Peyer's patch (tissue), 4 donors: ENCODE data around the gene DENND2A. TPM values are rescaled to one million over a fixed set of nuclear protein-coding genes. Genes with fewer than 3 reads are reported as not detected.

Experiments
- DNase-seq, 3 donors: peaks; one replicate each; pipeline ENCODE4 v3.0.0-alpha.2; 2017 to 2019
- H3K27ac ChIP-seq, 4 donors: fragments of 200-600 bp; sonication (generic); one replicate each; pipeline ENCODE4 v1.5.1; 2016 to 2019
- H3K27me3 ChIP-seq, 2 donors: fragments of 200-600 bp; sonication (generic); one replicate each; pipeline ENCODE4 v1.5.1; 2019
- H3K36me3 ChIP-seq, 3 donors: fragments of 200-600 bp; sonication (generic); one replicate each; pipeline ENCODE4 v1.5.1; 2016 to 2019
- H3K4me1 ChIP-seq, 4 donors: fragments of 200-600 bp; sonication (generic); one replicate each; pipeline ENCODE4 v1.5.1; 2016 to 2019
- H3K4me3 ChIP-seq, 4 donors: fragments of 200-600 bp; sonication (generic); 1 replicate in 3 of 4; 2 replicates in 1 of 4; pipeline ENCODE4 v1.5.1; 2016 to 2019; ENCODE audit warnings: mild to moderate bottlenecking in 1 of 4
- H3K9me3 ChIP-seq, 4 donors: fragments of 200-600 bp; sonication (generic); one replicate each; pipeline ENCODE4 v1.5.1; 2016 to 2019; ENCODE audit warnings: mild to moderate bottlenecking in 1 of 4
- POLR2A ChIP-seq, 2 donors: fragments of 450-650 bp; IDR thresholded peaks; one replicate each; pipeline ENCODE4 v1.5.1; 2017; ENCODE audit warnings: antibody characterized with exemption in 2 of 2, mild to moderate bottlenecking in 2 of 2, moderate library complexity in 2 of 2
- total RNA-seq, 4 donors: library from RNA; depleted of rRNA; stranded (reverse); fragments of >200 nt; gene quantifications; one replicate each; pipeline ENCODE4 v1.1.0, GENCODE V29; 2016
- TF ChIP-seq, protein P1 (sequence below), 6 experiments: fragments of 450-650 bp in 4 of 6; fragments of 200-600 bp in 2 of 6; sonication (generic) in 1 of 6; IDR thresholded peaks; one replicate each; pipeline ENCODE4 v1.5.1; 2017 to 2019; ENCODE audit warnings: antibody characterized with exemption in 6 of 6, mild to moderate bottlenecking in 3 of 6, moderate library complexity in 1 of 6

DENND2A gene
- total RNA-seq, 4 donors from 2014 or later = 1.6 to 44.6 (median 8.3) TPM

DNA sequence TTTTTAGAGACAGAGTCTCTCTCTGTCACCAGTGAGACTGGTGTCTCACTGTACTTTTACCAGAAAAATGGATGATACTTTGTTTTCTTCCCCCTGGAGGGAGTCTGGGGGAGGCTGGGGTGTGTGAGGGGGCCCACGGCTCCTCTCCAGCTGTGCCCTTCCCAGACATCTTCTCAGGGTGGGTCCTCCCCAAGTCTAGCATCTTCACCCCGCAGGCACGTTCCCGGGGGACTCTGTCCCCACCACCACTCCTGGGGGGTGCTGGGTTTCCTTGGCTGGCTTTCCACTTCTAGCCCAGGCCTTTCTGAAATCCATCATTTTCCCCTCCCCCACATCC is 99.5 kb downstream of the DENND2A start:
- Histone ChIP-seq H3K36me3 (no peaks in the 10 kb centered on the region), H3K27me3 (no peaks in the 10 kb centered on the region), H3K4me3 (no peak overlapping the region), H3K4me1 (peaks cover 0 to 28% (median 0%) of the 10 kb centered on the region in 4 donors), H3K27ac (peak overlapping the region in 3 of 4 donors; percentile 43 to 71 (median 67)), H3K9me3 (no peaks in the 10 kb centered on the region)
- no peak for DNase-seq
- TF ChIP-seq, protein P1, sequence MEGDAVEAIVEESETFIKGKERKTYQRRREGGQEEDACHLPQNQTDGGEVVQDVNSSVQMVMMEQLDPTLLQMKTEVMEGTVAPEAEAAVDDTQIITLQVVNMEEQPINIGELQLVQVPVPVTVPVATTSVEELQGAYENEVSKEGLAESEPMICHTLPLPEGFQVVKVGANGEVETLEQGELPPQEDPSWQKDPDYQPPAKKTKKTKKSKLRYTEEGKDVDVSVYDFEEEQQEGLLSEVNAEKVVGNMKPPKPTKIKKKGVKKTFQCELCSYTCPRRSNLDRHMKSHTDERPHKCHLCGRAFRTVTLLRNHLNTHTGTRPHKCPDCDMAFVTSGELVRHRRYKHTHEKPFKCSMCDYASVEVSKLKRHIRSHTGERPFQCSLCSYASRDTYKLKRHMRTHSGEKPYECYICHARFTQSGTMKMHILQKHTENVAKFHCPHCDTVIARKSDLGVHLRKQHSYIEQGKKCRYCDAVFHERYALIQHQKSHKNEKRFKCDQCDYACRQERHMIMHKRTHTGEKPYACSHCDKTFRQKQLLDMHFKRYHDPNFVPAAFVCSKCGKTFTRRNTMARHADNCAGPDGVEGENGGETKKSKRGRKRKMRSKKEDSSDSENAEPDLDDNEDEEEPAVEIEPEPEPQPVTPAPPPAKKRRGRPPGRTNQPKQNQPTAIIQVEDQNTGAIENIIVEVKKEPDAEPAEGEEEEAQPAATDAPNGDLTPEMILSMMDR (IDR thresholded peaks at IDR 0.05) = no peak
- no peak for TF ChIP-seq POLR2A (IDR thresholded peaks at IDR 0.05)

DNA sequence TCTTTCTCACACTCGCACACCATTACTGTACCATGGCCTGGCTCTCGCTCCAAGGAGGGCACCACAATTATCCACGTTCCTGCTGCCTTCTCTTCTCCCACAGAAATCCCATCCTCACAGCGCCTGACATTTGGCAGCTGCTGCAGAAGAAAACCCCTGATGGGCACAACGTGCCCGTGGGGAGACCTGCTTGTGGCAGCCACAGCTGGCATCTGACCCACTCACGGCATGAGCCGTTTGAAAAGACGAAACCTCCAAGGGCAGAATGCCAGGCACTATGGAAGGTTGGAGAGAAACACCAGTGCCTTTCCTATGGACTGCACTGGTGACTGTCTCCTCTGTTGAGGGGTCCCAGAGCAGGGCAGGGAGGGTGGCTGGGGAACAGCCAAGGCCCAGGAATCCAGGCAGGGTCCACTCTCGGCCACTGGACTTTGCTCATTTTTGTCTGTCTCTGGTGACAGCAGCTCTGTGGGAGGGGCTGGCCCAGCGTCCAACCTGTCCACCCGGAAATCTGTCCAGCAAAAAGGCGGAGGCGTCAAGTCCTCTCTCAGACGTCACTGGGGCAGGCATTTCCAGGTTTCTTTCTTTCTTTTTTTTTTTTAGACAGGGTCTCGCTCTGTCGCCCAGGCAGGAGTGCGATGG is 100.4 kb downstream of the DENND2A start:
- no peak for DNase-seq
- TF ChIP-seq, protein P1 (IDR thresholded peaks at IDR 0.05) = no peak
- no peak for TF ChIP-seq POLR2A (IDR thresholded peaks at IDR 0.05)
- peaks cover 0 to 28% (median 0%) of the 10 kb centered on the region in 4 donors for H3K4me1 ChIP-seq

DNA sequence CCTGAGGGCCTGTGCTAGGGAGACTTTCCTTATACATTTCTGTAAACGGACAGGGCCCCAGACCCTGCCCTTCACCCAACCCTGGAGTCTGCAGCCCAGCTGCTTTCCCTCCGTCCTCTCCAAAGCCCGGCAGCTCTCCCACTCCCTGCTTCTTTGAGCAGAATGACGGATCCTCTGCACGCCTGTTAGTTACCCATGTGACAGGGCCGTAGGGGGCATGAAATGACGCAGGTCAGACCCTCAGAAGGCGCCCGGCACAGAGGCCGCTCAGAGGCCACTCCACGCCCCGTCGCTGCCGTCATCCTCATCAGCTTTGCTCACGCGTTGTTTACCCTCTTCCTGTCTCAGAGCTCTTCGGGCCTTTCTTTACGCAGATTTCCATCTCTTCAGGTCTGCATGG is 101.2 kb downstream of the DENND2A start:
- TF ChIP-seq POLR2A (IDR thresholded peaks at IDR 0.05) = no peak
- TF ChIP-seq, protein P1 (IDR thresholded peaks at IDR 0.05) = no peak
- Histone ChIP-seq H3K27ac (peak overlapping the region in 1 of 4 donors; percentile 53), H3K27me3 (no peaks in the 10 kb centered on the region), H3K36me3 (no peaks in the 10 kb centered on the region), H3K4me1 (peaks cover 0 to 23% (median 0%) of the 10 kb centered on the region in 4 donors), H3K4me3 (no peak overlapping the region), H3K9me3 (no peaks in the 10 kb centered on the region)
- no peak for DNase-seq

More for the DNA sequence above, 100.4 kb downstream of the DENND2A start:
- H3K4me3 ChIP-seq = no peak overlapping the region
- H3K27me3 ChIP-seq = no peaks in the 10 kb centered on the region
- peak overlapping the region in 1 of 4 donors; percentile 53 for H3K27ac ChIP-seq
- no peaks in the 10 kb centered on the region for H3K36me3 ChIP-seq
- H3K9me3 ChIP-seq = no peaks in the 10 kb centered on the region

DNA sequence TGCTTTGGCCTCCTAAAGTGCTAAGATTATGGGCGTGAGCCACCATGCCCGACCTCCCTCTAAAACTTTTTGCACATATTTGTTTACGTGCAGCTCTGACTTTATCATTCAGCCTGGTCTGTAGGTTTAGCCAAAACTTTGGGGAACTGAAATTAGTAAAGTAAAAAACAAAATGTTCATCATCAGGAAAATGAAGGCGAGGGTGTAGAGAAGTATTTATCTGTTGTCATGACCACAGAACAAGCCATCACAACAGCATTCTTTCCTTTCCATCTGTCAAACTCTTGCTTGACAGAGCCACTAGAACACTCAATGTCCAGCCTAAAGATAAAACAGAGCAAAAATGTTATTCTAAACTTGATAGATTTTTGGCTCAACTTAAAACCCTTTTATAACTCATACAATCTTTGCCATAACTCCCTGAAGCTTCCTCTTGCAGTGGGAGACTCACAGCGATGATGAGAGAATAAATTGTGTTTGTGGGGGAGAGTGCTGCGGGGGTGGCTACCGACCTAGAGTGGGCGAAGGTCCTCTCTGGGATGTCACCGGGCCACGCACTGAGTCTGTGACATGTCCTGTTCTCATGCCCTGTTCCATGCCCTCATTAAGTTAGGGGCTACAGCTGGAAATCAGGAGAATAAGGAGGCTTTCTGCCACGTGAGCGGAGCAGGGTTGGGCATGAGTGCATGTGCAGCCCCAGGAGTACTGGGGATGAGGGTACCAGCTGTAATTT is 102.7 kb downstream of the DENND2A start:
- no peaks in the 10 kb centered on the region for H3K36me3 ChIP-seq
- H3K27ac ChIP-seq = peak overlapping the region in 2 of 4 donors; percentile 17 to 39
- peaks cover 0 to 21% (median 0%) of the 10 kb centered on the region in 4 donors for H3K4me1 ChIP-seq
- TF ChIP-seq POLR2A (IDR thresholded peaks at IDR 0.05) = no peak
- TF ChIP-seq, protein P1 (IDR thresholded peaks at IDR 0.05) = no peak
- no peak overlapping the region for H3K4me3 ChIP-seq
- no peaks in the 10 kb centered on the region for H3K9me3 ChIP-seq
- H3K27me3 ChIP-seq = no peaks in the 10 kb centered on the region
- no peak for DNase-seq

DNA sequence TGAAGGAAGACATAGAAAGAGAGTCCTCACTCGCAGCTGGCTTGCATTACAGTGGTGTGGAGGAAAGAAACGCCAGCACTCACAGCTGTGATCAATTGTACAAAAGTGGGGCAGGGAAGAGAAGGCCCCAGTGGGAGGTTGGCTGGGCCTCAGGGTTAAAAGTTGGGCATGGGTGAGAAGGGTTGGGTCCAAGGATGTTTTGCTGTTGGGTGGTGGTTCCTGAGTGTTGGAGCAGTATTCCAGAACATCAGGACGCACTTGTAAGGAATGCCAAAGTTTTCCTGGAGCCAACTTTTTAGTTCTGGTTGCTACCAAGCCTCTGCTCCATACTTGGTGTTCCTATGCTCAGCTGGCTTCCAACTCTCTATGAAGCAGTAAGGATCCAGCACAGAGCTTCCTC is 105.9 kb downstream of the DENND2A start:
- H3K27me3 ChIP-seq = no peaks in the 10 kb centered on the region
- TF ChIP-seq POLR2A (IDR thresholded peaks at IDR 0.05) = no peak
- TF ChIP-seq, protein P1 (IDR thresholded peaks at IDR 0.05) = no peak
- H3K4me1 ChIP-seq = no peaks in the 10 kb centered on the region
- no peak overlapping the region for H3K4me3 ChIP-seq
- no peaks in the 10 kb centered on the region for H3K36me3 ChIP-seq
- no peaks in the 10 kb centered on the region for H3K9me3 ChIP-seq
- no peak for DNase-seq
- H3K27ac ChIP-seq = no peak overlapping the region
